Tibial nerve (tissue), 3 donors: ENCODE results near the gene CFL1.

Experiments
- CTCF ChIP-seq, 5 experiments: fragments of 200-600 bp in 3 of 5; fragments of 450-650 bp in 2 of 5; sonication (generic) in 3 of 5; IDR thresholded peaks; one replicate each; pipeline ENCODE4 v1.5.1; 2016 to 2019; ENCODE audit warnings: antibody characterized with exemption in 5 of 5, mild to moderate bottlenecking in 3 of 5, moderate library complexity in 2 of 5
- POLR2A ChIP-seq, 2 donors: fragments of 450-650 bp; IDR thresholded peaks; one replicate each; pipeline ENCODE4 v1.6.1; 2017; ENCODE audit warnings: antibody characterized with exemption in 2 of 2, mild to moderate bottlenecking in 2 of 2, moderate library complexity in 2 of 2

GRCh38 chr11:65896034-65896999, 38.3 kb upstream of the CFL1 start:
- TF ChIP-seq CTCF (IDR thresholded peaks at IDR 0.05) = no peak
- TF ChIP-seq POLR2A (IDR thresholded peaks at IDR 0.05) = no peak
